Activated naive CD8-positive, alpha-beta T cell treated with anti-CD3 and anti-CD28 coated beads, Interleukin-2, amount 50 U/mL, for 16 hours (primary cell): Measurements from ENCODE around the gene UNK.
"Not testable (repeated sequence)": the region's sequence is repeated elsewhere in the genome, so short reads cannot be mapped to it uniquely, and the experiment has no call there.

Experiments
- DNase-seq: peaks from one replicate; pipeline ENCODE4 v3.0.0-alpha.2; 2020; ENCODE audit warnings: low read depth, low spot score

The UNK gene

DNA sequence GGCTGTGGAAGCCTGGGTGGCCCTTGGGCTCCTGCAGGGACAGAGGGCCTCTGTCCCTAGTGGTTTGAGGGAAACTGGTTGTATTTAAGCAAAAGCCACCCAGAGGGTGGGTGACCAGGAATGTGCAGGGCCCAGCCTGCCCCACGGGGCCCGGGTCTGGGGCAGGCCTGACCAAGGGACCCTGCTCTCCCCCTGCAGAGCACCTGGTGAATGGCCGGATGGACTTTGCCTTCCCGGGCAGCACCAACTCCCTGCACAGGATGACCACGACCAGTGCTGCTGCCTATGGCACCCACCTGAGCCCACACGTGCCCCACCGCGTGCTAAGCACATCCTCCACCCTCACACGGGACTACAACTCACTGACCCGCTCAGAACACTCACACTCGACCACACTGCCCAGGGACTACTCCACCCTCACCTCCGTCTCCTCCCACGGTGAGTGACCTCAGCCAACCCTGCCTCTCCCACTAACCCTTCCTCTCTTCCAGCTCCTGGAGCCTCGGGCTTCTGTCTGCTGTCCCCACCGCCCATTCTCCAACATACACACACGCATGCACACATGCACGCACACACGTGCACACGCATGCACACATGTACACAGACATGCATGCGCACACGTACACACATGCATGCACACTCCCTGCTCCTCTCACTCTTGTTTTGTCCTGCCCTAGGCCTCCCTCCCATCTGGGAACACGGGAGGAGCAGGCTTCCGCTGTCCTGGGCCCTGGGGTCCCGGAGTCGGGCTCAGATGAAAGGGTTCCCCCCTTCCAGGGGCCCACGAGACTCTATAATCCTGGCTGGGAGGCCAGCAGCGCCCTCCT, 30.0 kb upstream of the UNK start:
- no peak for DNase-seq

DNA sequence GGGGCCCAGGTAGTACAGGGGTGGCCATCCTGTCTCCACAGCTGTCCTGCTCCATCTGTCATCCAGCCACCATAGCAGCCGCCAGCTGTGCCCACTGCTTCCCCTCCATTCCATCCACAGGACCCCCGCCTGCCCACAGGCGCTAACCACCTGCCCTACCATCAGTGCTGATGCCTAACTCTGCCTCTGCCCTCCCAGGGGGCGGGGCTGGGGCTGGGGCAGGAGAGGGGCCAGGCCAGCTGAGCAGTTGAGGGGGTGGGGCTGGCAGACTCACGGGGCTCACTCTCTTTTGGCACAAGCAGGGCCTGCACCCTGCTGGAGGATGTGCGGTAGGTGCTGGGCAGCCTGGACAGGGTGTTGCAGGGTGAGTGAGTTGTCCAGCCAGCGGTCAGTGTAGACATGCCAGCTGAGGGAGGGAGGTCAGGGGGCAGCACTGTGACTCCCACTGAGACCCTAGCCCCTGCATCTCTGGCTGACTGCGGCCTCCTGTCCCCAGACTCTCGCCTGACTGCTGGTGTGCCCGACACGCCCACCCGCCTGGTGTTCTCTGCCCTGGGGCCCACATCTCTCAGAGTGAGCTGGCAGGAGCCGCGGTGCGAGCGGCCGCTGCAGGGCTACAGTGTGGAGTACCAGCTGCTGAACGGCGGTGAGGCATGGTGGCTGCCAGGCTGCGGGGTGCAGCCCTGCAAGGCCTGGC, 29.3 kb upstream of the UNK start:
- DNase-seq = no peak

DNA sequence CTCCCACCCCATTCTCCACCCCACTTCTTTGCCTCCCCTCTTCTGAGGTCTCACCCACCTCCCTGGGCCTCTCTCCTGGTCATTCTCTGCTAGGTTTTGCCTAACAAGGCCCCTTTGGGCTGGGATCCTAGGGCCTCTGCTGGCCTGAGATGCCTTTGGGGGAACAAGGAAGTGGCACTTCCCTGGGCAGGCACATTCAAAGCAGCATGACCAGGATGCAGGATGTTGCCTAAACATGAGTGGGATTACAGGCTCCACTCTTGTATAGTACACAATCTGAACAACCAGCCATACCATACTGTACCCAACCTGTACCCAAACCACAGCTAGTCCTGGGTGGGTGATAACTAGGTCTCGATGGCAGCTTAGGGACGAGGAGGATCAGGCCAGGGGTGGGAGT, 28.6 kb upstream of the UNK start:
- DNase-seq = no peak

DNA sequence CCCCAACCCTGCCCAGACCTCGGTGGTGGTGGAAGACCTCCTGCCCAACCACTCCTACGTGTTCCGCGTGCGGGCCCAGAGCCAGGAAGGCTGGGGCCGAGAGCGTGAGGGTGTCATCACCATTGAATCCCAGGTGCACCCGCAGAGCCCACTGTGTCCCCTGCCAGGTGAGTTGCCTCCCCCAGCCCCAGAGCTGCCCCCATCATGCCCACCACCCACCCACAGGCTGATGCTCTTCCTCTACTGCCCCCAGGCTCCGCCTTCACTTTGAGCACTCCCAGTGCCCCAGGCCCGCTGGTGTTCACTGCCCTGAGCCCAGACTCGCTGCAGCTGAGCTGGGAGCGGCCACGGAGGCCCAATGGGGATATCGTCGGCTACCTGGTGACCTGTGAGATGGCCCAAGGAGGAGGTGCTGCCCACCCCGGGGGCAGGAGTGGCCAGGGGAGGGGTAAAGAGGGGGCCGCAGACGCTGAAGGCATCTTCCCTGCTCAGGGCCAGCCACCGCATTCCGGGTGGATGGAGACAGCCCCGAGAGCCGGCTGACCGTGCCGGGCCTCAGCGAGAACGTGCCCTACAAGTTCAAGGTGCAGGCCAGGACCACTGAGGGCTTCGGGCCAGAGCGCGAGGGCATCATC, 28.0 kb upstream of the UNK start:
- no peak for DNase-seq

DNA sequence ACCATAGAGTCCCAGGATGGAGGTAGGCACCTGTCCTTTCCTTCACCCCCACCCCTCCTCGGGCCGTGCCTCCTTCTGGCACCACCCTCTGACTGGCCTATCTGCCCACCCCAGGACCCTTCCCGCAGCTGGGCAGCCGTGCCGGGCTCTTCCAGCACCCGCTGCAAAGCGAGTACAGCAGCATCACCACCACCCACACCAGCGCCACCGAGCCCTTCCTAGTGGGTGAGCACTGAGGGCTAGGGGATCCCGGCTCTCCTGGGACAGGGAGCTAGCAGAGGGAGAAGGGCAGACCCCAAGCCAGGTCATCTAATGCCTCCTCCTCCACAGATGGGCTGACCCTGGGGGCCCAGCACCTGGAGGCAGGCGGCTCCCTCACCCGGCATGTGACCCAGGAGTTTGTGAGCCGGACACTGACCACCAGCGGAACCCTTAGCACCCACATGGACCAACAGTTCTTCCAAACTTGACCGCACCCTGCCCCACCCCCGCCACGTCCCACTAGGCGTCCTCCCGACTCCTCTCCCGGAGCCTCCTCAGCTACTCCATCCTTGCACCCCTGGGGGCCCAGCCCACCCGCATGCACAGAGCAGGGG, 27.4 kb upstream of the UNK start:
- no peak for DNase-seq

DNA sequence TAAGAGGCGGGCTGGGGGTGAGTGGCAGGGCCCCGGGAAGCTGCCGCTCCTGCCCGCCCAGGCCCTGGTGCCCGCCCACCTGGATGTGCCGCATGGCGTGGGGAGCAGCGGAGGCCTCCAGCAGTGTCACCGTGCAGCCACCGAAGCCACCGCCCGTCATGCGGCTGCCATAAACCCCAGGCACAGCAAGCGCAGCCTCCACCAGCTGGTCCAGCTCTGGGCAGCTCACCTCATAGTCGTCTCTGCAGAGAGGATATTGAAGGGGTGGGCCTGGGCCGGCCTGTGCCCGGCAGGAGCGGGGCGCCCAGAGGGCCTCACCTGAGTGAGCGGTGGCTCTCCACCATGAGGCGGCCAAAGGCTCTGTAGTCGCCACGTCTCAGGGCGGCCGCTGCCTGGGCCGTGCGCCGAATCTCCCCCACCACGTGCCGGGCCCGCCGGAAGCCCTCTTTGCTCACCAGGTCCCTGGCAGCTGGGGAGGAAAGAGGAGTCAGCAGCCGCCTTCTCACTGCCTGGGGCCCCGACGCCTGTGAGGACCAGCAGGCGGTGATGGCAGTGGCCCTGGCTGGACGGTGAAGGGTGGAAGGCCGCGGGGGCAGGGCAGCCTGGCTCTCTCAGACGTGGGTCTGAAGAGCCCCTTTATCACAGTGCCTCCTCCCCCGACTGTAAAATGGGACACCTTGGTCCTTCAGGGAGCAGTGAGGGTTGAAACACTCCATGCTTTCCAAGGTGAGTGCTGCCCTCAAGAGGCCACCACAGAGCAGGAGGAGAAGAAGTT, 26.3 kb upstream of the UNK start:
- no peak for DNase-seq

DNA sequence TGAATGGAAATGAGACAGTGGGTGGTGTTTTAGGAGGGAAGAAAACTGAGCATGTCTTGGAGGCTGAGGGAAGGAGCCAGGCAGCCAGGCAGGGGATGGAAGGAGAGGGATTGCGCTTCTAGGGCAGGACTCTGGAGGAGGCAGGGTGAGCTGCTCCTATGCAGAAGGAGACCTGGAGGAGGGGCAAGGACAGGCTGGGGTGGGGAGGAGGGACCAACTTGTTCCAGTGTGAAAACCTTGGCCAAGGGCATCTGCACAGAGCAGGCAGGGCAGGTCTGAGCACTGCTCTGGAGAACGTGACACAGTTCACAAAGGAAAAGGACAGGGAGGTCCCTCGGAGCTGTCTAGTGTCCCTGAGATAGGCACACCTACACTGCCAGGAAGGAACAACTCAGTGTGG, 25.1 kb upstream of the UNK start:
- DNase-seq = no peak

DNA sequence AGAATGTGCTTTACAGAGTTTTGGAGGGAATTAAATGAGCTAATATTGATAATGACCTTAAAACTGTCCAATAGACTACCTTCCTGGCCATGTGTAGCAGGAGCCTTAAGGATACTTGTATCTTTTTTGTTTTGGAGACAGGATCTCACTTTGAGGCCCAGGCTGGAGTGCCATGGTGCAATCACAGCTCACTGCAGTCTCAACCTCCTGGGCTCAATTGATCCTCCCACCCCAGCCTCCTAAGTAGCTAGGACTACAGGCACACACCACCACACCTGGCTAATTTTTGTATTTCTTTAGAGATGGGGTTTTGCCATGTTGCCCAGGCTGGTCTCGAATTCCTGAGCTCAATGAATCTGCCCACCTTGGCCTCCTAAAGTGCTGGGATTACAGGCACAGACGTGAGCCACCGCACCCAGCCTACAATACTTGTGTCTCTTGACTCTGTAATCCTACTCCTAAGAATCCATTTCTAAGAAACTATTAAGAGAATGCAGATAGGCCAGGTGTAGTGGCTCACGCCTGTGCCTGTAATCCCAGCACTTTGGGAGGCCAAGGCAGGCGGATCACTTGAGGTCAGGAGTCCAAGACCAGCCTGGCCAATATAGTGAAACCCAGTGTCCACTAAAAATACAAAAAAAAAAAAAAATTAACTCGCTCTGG, 24.5 kb upstream of the UNK start:
- DNase-seq = not testable (repeated sequence)

DNA sequence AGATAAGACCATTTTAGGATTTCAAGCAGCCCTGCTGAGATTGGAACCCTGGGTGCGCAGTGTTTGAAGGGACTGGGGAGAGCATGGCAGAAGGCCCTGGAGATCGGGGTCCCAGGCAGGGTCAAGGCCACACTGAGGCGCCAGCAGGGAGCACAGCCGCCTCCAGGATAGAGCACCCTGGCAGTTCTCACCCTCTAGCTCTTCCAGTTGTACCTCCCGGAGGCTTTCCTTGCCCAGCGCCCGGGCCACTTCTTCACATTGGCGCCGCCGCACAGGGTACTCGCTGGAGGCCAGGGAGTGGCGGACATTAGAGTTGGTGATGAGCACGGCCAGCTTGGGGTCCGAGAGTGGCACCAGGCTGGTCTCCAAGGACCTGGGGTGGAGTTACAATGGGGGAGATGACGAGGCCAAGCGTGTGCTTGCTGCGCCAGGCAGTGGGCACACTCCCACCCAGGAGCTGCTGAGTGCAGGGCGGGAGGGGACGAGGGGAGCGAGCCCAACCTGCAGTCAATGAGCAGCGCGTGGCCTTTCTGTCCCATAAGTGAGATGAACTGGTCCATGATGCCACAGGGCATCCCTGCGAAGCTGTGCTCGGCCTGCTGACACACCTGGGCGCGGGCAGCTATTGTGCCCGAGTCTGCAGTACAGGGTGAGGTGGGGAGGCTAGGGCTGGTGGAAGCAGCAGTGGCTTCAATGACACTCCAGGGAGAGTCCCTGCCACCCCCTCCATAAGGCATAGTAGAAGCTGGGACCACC, 21.9 kb upstream of the UNK start:
- no peak for DNase-seq

DNA sequence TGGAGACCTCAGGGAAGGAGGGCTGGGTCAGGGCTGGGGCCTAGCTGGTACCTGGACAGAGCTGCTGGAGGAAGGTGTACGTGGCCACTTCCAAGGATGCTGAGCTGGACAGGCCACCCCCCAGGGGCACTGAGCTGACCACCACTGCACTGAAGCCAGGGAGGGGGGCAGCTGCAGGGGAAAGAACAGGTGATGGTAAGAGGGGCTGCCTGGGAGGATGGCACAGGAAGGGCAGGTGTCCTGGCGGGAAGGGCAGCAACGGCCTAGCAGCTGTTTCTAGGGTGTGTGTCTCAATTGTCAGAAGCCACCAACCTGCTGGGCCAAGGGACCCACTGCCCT, 21.4 kb upstream of the UNK start:
- no peak for DNase-seq

DNA sequence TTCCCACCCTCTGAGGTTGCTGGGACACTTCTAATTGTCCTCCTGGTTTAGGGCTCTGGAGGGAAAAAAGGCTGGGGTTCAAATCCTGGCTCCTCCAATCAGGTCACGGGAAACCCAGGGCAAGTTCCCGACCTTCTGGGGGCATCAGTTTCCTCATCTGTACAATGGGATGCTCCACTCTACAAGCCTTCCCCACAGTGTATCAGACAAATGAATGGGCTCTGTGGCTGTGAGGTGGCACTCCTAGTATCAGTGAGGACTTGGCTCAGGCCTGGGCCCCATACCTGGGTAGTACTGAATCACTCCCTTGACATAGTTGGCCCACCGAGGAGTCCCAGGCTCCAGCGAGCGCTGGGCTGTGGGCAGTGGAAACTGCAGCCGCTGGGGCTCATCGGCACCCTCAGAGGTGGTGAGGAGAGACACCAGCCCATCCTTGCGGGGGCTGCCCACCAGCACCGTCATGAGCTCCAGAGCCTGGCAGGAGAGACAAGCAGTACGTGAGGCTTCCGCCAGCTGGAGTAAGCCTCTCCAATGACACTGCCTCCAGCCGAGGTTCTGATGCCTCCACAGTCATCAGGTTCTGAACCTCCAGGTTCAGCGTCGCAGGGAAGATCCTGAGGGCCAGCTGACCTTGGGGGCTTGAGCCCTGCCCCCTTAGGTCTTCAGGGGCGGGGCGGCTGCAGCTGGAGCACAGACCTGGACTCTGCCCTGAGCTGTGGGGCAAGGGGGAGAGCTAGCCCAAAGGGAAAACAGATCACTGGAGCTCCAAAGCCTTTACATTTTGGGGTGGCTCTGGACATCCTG, 20.8 kb upstream of the UNK start:
- no peak for DNase-seq

DNA sequence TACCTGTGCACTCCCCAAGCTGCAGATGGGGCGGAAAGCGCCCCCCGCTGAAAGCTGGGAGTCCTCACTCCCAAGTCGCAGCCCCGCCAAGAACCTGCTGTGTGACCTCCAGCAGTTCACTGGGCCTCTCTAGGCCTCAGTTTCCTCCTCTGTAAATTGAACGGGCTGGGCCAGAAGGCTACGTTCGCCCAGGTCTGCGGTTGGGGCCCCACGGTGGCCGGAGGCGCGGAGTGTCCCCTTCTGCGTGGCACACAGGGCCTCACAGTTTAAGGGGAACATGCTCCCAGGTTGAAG, 20.2 kb upstream of the UNK start:
- no peak for DNase-seq

DNA sequence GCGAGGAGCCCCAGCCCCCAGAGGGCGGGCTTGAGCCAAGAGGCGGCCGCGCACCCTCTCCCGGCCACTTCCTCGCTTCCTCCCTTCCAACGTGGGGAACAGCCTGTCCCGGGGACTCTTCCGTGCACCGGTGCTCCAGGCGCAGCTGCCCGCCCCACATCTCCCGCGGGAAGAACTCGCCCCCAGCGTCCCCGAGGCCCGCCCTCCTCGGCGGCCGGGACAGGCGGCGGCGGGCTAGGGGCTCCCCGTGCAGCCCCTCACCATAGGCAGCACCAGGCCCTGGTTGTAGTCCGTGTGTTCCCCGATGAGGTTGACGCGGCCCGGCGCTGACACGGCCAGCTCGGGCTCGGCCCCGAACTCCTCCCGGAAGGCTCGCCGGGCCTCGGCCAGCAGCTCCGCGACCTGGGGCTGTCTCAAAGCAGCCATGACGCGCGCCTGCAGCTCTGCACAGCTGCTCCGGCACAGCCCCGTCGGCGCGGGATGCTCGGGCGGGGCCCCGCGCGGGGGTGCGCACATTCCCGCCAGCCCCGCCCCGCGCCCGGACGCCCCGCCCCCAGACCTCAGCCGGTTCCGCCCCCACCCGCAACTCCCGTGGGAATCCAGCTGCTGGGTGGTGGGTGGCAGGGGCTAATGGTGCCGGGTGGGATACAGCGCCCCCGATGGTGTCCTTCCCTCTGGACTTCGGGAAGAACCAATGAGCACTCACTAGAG, 19.7 kb upstream of the UNK start, which contains the start of gene GALK1:
Gene GALK1, minus strand, starts transcription at position 482 of the 711 bp plus-strand sequence. Its CDS starts 56 bp downstream, at position 426.
- peak; percentile 37 for DNase-seq

DNA sequence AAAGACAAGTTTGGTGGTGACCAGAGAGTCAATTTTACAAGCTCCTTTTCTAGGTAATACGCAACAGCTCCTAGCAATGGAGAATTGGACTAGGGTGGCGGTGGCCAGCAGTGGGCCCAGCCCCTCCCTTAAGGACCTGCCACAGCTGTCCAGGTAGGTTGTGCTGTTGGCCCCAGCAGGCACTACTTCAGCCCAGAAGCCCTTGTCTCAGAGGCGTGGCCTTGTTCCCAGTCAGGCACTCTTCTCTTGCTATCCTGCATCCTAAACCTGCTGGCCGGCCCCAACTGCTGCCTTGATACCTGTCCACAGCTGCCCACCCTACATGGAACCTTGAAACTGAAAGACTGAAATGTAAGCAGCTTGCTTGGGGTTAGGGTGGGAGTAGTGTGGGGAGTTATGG, 18.6 kb upstream of the UNK start:
- DNase-seq = no peak

DNA sequence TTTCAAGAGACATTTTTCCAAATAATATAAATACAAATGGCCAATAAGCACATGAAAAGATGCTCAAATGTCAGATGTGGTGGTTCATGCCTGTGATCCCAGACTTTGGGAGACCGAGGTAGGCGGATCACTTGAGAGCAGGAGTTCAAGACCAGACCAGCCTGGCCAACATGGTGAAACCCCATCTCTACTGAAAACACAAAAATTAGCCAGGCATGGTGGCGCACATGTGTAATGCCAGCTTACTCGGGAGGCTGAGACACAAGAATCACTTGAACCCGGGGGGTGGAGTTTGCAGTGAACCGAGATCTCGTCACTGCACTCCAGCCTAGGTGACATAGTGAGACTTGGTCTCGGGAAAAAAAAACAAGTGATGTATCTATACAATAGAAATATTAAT, 16.7 kb upstream of the UNK start:
- DNase-seq = no peak

DNA sequence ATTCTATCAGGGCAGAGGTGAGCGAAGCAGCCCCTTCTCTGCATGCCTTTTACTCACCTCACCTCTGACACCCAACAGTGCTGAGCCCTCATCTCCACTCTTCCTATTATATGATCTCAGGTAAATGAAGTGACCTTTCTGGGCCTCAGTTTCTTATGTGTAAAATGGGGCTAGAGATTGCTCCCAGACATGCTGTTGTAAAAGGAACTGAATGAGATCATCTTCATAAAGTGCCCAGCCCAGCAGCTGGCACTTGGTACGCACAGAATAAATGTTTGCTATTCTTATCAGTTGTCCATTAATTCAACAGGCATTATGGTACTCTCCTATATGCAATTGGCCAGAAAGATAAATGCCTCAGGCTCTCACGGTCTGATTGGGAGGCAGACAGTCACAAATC, 15.1 kb upstream of the UNK start:
- DNase-seq = no peak

DNA sequence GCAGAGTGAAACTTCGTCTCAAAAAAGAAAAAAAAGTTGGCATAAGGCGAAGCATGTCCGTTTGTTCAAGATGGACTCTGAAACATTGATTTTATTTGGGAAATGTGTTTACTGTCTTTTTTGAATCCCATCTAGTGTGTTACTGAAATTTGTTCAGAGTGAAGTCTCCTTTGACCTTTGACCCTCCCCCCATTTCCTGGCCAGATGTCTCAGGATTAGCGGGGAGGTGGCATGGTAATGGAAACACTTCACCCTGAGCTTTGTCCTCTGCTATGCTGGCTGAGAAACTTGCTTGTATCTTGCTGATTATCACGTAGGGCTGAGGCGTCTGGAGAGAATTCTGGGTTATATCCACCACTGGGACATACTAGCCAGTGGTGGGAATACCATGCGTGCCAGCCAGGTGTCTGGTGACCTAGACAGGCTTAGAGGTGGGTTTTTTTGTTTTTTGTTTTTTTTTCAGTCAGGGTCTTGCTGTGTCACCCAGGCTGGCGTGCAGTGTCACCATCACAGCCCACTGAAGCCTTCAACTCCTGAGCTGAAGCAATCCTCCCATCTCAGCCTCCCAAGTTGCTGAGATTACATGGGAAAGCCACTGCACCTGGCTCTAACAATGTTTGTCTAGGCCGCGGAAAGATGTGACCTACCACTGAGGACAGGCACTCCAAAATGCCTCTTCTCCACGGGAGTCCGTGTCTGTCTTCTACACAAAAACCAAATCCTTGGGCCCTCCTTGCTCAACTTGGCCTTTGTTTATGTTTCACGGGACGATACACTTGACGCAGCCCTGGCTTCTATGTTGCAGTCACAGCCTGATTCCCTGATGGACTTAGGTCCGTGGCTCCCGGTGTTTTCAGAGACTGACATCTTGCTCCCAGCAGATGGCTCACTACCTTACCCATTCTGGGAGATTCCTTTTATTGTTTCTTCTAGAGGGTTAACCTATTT, 13.0 kb upstream of the UNK start:
- DNase-seq = no peak
